Chondrocyte (in vitro differentiated cells): ENCODE results near the gene DDAH1. TPM values are rescaled to one million over a fixed set of nuclear protein-coding genes. Genes with fewer than 3 reads are reported as not detected.

ENCODE experiments used
- DNase-seq: peaks from one replicate; pipeline ENCODE4 v3.0.0; 2021; ENCODE audit warnings: mixed read lengths, low spot score
- H3K27ac Mint-ChIP-seq: one replicate; pipeline ENCODE4 v1.8.0; 2021; ENCODE audit warnings: mild to moderate bottlenecking, moderate library complexity, mixed read lengths; ENCODE audit not compliant: unreplicated experiment
- H3K27me3 Mint-ChIP-seq: 2 replicates; pipeline ENCODE4 v1.8.0; 2021; ENCODE audit warnings: low read depth, mixed read lengths
- H3K36me3 Mint-ChIP-seq: 2 replicates; pipeline ENCODE4 v1.8.0; 2021; ENCODE audit warnings: low read depth, mixed read lengths
- H3K4me1 Mint-ChIP-seq: 2 replicates; pipeline ENCODE4 v1.8.0; 2021; ENCODE audit warnings: low read depth, mild to moderate bottlenecking, mixed read lengths
- H3K4me3 Mint-ChIP-seq: one replicate; pipeline ENCODE4 v1.8.0; 2021; ENCODE audit warnings: mild to moderate bottlenecking, moderate library complexity, mixed read lengths; ENCODE audit not compliant: unreplicated experiment
- H3K9me3 Mint-ChIP-seq: 2 replicates; pipeline ENCODE4 v1.8.0; 2021; ENCODE audit warnings: low read depth, mixed read lengths
- CTCF ChIP-seq: fragments of 200-600 bp; sonication (generic); IDR thresholded peaks from 2 replicates; pipeline ENCODE4 v1.5.0; 2021; ENCODE audit warnings: antibody characterized with exemption, mild to moderate bottlenecking, moderate library complexity
- total RNA-seq: library from RNA; stranded (reverse); gene quantifications from 3 replicates; pipeline ENCODE4 v1.2.1, GENCODE V29; 2021

DDAH1 gene
- total RNA-seq, 1 donor from 2014 or later, result 91.8 TPM

GRCh38 chr1:85433096-85433495 lies 31.9 kb downstream of the DDAH1 start:
- Mint-ChIP-seq H3K9me3 (peaks cover 10% of the 10 kb centered on the region), H3K27me3 (no peaks in the 10 kb centered on the region), H3K4me1 (peaks cover 27% of the 10 kb centered on the region), H3K4me3 (no peak overlapping the region), H3K27ac (no peak overlapping the region), H3K36me3 (peaks cover 17% of the 10 kb centered on the region)
- TF ChIP-seq CTCF, result no peak
- DNase-seq, result no peak

GRCh38 chr1:85428471-85429089 lies 36.4 kb downstream of the DDAH1 start:
- H3K27ac Mint-ChIP-seq, result peak overlapping the region; percentile 45
- peaks cover 20% of the 10 kb centered on the region for H3K36me3 Mint-ChIP-seq
- peaks cover 12% of the 10 kb centered on the region for H3K9me3 Mint-ChIP-seq
- TF ChIP-seq CTCF, result no peak
- peaks cover 39% of the 10 kb centered on the region for H3K4me1 Mint-ChIP-seq
- no peak overlapping the region for H3K4me3 Mint-ChIP-seq
- no peaks in the 10 kb centered on the region for H3K27me3 Mint-ChIP-seq
- DNase-seq, result no peak

- no peak overlapping the region for H3K4me3 Mint-ChIP-seq
- H3K36me3 Mint-ChIP-seq, result peaks cover 21% of the 10 kb centered on the region
- H3K27me3 Mint-ChIP-seq, result no peaks in the 10 kb centered on the region
- peaks cover 12% of the 10 kb centered on the region for H3K9me3 Mint-ChIP-seq
- peak overlapping the region; percentile 45 for H3K27ac Mint-ChIP-seq
- DNase-seq, result no peak
- TF ChIP-seq CTCF, result no peak
- peaks cover 42% of the 10 kb centered on the region for H3K4me1 Mint-ChIP-seq
Observed at GRCh38 chr1:85427849-85428248, 37.1 kb downstream of the DDAH1 start.

GRCh38 chr1:85427331-85427730 lies 37.6 kb downstream of the DDAH1 start:
- Mint-ChIP-seq H3K36me3 (peaks cover 23% of the 10 kb centered on the region), H3K9me3 (peaks cover 12% of the 10 kb centered on the region), H3K4me1 (peaks cover 45% of the 10 kb centered on the region), H3K27ac (peak overlapping the region; percentile 46), H3K4me3 (no peak overlapping the region), H3K27me3 (no peaks in the 10 kb centered on the region)
- no peak for TF ChIP-seq CTCF
- DNase-seq, result no peak

GRCh38 chr1:85421179-85421578 lies 43.8 kb downstream of the DDAH1 start:
- DNase-seq, result no peak
- no peak overlapping the region for H3K4me3 Mint-ChIP-seq
- no peaks in the 10 kb centered on the region for H3K27me3 Mint-ChIP-seq
- peak overlapping the region; percentile 85 for H3K27ac Mint-ChIP-seq
- TF ChIP-seq CTCF, result no peak
- peaks cover 12% of the 10 kb centered on the region for H3K9me3 Mint-ChIP-seq
- H3K4me1 Mint-ChIP-seq, result peaks cover 29% of the 10 kb centered on the region
- peaks cover 13% of the 10 kb centered on the region for H3K36me3 Mint-ChIP-seq
